GM19351 (cell line): Measurements from ENCODE around the gene STK35.

Experiments
- ATAC-seq: cut with Tn5 transposase; IDR thresholded peaks from one replicate; pipeline ENCODE4 v1.9.1; 2021; ENCODE audit warnings: mild to moderate bottlenecking, moderate library complexity; ENCODE audit not compliant: unreplicated experiment

Gene STK35

GRCh38 chr20:2103461-2104153 lies 2.0 kb downstream of the STK35 start:
- ATAC-seq: no peak

- no peak for ATAC-seq
These were observed 2.6 kb downstream of the STK35 start for GRCh38 chr20:2104236-2104635.

- ATAC-seq: no peak
These were observed 6.9 kb downstream of the STK35 start for GRCh38 chr20:2108498-2108897.

GRCh38 chr20:2108987-2109386 lies 7.4 kb downstream of the STK35 start:
- no peak for ATAC-seq

- no peak for ATAC-seq
These were observed 8.0 kb downstream of the STK35 start for GRCh38 chr20:2109425-2110210.

GRCh38 chr20:2112910-2113309 lies 11.3 kb downstream of the STK35 start:
- ATAC-seq: no peak

GRCh38 chr20:2114127-2114959 lies 12.7 kb downstream of the STK35 start:
- ATAC-seq: no peak

- ATAC-seq: no peak
These were observed 13.5 kb downstream of the STK35 start for GRCh38 chr20:2114990-2115681.

GRCh38 chr20:2116170-2116940 lies 14.7 kb downstream of the STK35 start:
- no peak for ATAC-seq

- ATAC-seq: no peak
These were observed 17.2 kb downstream of the STK35 start for GRCh38 chr20:2118783-2119182.

GRCh38 chr20:2122936-2123335 lies 21.3 kb downstream of the STK35 start:
- no peak for ATAC-seq

- no peak for ATAC-seq
These were observed 22.1 kb downstream of the STK35 start for GRCh38 chr20:2123720-2124119.

- ATAC-seq: no peak
These were observed 23.1 kb downstream of the STK35 start for GRCh38 chr20:2124564-2125213.

- no peak for ATAC-seq
These were observed 24.0 kb downstream of the STK35 start for GRCh38 chr20:2125474-2126112.

GRCh38 chr20:2127238-2127637 lies 25.6 kb downstream of the STK35 start:
- no peak for ATAC-seq

GRCh38 chr20:2128542-2128941 lies 26.9 kb downstream of the STK35 start:
- no peak for ATAC-seq

- no peak for ATAC-seq
These were observed 28.5 kb downstream of the STK35 start for GRCh38 chr20:2130062-2130591.

GRCh38 chr20:2130683-2131082 lies 29.1 kb downstream of the STK35 start:
- no peak for ATAC-seq

- no peak for ATAC-seq
These were observed 29.7 kb downstream of the STK35 start for GRCh38 chr20:2131366-2131765.
